BJ (cell line): ENCODE data around the gene FBXO31. TPM values are rescaled to one million over a fixed set of nuclear protein-coding genes. Genes with fewer than 3 reads are reported as not detected.

Experiments
- CTCF ChIA-PET: fragments of 350-600 bp; formaldehyde crosslinking; extraction: SDS; loops from one replicate; lab custom pipeline; 2021; ENCODE audit warnings: antibody characterized with exemption, inconsistent platforms; lab: Yijun Ruan, JAX
- POLR2A ChIA-PET: fragments of 300-600 bp; sonication (Branson Sonifier 250); formaldehyde crosslinking; extraction: SDS; loops from one replicate; lab custom pipeline; 2021; ENCODE audit warnings: antibody characterized with exemption; lab: Charles Lee
- DNase-seq: peaks from one replicate; pipeline ENCODE4 v3.0.0-alpha.2; 2011; ENCODE audit warnings: low read depth
- H3K27me3 ChIP-seq: 2 replicates; pipeline ENCODE4 v1.6.0; 2011; ENCODE audit warnings: low read length; ENCODE audit not compliant: control insufficient read depth, insufficient read depth
- H3K36me3 ChIP-seq: 2 replicates; pipeline ENCODE4 v1.5.1; 2011; ENCODE audit warnings: low read length; ENCODE audit not compliant: control insufficient read depth, insufficient read depth
- H3K4me3 ChIP-seq: 2 replicates; pipeline ENCODE4 v1.5.1; 2011; ENCODE audit warnings: low read depth, mild to moderate bottlenecking, control low read depth, low read length
- polyA minus RNA-seq: library from RNA; depleted of rRNA, polyadenylated mRNA; stranded (reverse); fragments of >200 nt; gene quantifications from 2 replicates; pipeline ENCODE4 v1.2.3, GENCODE V29; 2011; rRNA and poly(A)+ RNA removed
- polyA plus RNA-seq: library from polyadenylated mRNA; depleted of rRNA; stranded (reverse); fragments of >200 nt; gene quantifications from 2 replicates; pipeline ENCODE4 v1.2.3, GENCODE V29; 2011; rRNA removed
- TF ChIP-seq, protein P1 (sequence below): IDR thresholded peaks from 2 replicates; pipeline ENCODE4 v1.5.1; 2011; ENCODE audit warnings: low read depth, mild to moderate bottlenecking, control low read depth, inconsistent platforms, low read length, moderate library complexity; ENCODE audit not compliant: insufficient read depth

The FBXO31 gene, protein sequence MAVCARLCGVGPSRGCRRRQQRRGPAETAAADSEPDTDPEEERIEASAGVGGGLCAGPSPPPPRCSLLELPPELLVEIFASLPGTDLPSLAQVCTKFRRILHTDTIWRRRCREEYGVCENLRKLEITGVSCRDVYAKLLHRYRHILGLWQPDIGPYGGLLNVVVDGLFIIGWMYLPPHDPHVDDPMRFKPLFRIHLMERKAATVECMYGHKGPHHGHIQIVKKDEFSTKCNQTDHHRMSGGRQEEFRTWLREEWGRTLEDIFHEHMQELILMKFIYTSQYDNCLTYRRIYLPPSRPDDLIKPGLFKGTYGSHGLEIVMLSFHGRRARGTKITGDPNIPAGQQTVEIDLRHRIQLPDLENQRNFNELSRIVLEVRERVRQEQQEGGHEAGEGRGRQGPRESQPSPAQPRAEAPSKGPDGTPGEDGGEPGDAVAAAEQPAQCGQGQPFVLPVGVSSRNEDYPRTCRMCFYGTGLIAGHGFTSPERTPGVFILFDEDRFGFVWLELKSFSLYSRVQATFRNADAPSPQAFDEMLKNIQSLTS
- polyA plus RNA-seq (16.7 and 24.8 TPM in 2 replicates), polyA minus RNA-seq (17.6 and 21.6 TPM in 2 replicates)

DNA sequence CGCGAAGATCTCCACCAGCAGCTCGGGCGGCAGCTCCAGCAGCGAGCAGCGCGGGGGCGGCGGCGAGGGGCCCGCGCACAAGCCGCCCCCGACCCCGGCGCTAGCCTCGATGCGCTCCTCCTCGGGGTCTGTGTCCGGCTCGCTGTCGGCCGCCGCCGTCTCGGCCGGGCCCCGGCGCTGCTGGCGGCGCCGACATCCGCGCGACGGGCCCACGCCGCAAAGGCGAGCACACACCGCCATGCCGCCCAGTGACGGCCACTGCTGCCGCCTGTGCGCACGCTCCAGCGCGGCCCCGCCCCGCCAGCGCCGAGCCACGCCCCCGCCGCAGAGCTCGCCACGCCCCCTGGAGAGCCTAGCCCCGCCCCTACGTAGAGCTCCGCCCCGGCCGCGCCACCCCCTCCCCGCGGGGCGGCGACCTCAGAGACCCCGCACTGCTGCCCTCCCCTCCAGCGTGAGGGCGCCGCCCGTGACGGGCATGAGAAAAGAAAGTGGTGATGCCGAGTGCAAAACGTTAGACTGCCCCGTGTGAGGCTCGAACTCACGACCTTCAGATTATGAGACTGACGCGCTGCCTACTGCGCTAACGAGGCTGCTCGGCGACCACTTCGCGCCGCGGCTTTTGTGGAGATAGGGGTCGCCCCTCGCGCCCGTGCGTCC is at the start of gene FBXO31:
Gene FBXO31, minus strand, starts transcription at position 272 of the 657 bp plus-strand sequence. Its CDS starts 32 bp downstream, at position 240.
- Histone ChIP-seq H3K4me3 (peak within 1 kb of the TSS; percentile 91), H3K36me3 (no peaks in the 10 kb centered on the region), H3K27me3 (no peaks in the 10 kb centered on the region)
- ChIA-PET POLR2A (no interaction called here), CTCF (interaction anchor here (0.6 to 1.8 kb wide), 7 partner anchors 8 to 65 kb away, joined by 3 to 9 read pairs (median 5); no protein-coding TSS in a partner anchor)
- DNase-seq = peak; percentile 51
- TF ChIP-seq, protein P1, sequence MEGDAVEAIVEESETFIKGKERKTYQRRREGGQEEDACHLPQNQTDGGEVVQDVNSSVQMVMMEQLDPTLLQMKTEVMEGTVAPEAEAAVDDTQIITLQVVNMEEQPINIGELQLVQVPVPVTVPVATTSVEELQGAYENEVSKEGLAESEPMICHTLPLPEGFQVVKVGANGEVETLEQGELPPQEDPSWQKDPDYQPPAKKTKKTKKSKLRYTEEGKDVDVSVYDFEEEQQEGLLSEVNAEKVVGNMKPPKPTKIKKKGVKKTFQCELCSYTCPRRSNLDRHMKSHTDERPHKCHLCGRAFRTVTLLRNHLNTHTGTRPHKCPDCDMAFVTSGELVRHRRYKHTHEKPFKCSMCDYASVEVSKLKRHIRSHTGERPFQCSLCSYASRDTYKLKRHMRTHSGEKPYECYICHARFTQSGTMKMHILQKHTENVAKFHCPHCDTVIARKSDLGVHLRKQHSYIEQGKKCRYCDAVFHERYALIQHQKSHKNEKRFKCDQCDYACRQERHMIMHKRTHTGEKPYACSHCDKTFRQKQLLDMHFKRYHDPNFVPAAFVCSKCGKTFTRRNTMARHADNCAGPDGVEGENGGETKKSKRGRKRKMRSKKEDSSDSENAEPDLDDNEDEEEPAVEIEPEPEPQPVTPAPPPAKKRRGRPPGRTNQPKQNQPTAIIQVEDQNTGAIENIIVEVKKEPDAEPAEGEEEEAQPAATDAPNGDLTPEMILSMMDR = 0 out of 2 replicates have a peak, but pooled peaks have one; percentile 2

DNA sequence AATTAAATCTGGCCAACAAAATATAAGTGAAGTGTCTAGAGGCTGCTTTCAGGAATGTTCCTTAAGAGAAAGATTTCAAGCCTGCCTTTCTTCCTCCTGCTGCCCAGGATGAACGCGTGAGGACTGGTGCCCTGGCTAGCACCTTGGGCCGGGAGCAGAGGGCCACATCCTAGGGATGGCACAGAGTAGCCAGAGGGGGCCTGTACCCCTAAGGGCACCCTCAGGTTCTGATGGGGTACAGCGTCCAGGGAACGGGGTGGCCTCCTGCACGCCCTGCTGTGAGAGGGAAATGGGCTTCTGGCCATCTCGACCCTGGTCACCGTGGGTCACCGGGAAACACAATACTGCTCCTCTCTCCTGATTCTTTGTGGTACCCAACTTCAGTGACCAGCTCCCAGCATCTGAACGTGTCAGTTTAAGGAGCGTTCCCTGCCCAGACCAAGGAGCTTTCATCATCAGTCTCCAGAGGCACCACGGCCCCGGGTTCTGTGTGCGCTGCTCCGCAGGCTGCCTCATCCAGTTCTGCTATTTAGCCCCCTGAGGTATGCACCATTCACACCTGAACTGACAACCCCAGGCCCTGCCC is 48.8 kb upstream of the FBXO31 start:
- ChIA-PET POLR2A (no interaction called here), CTCF (interaction anchor here (1.6 kb wide), 2 partner anchors 12 to 15 kb away, joined by 6 to 9 read pairs; no protein-coding TSS in a partner anchor)
- TF ChIP-seq, protein P1 = no peak
- Histone ChIP-seq H3K27me3 (no peaks in the 10 kb centered on the region), H3K4me3 (no peak overlapping the region), H3K36me3 (no peaks in the 10 kb centered on the region)
- no peak for DNase-seq

DNA sequence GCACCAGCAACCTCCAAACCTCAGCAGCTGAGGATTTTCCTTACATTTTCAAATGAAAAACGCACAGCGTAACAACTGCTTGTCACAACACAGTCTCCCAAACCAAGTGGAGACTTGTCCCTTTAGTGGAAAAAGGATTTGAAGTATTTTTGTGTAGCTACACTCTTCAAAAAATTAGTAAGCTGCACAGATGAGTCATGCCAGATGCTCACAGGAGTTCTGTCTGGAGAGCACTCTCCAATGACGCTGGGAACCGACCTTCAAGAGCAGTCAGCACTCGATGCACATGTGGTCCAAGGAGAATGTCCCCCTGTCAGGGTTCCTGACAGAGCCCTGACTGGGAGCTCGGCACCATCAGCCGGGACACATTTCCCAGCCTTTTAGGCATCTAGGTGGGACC is 48.4 kb upstream of the FBXO31 start:
- DNase-seq = peak; percentile 47
- POLR2A ChIA-PET = no interaction called here
- TF ChIP-seq, protein P1 = no peak
- Histone ChIP-seq H3K36me3 (peaks cover 1% of the 10 kb centered on the region; the same call in 1 of the 2 replicates), H3K4me3 (no peak overlapping the region), H3K27me3 (no peaks in the 10 kb centered on the region)
- CTCF ChIA-PET = interaction anchor here (1.4 to 1.6 kb wide), 3 partner anchors 11 to 204 kb away, joined by 4 to 9 read pairs (median 6); no protein-coding TSS in a partner anchor

DNA sequence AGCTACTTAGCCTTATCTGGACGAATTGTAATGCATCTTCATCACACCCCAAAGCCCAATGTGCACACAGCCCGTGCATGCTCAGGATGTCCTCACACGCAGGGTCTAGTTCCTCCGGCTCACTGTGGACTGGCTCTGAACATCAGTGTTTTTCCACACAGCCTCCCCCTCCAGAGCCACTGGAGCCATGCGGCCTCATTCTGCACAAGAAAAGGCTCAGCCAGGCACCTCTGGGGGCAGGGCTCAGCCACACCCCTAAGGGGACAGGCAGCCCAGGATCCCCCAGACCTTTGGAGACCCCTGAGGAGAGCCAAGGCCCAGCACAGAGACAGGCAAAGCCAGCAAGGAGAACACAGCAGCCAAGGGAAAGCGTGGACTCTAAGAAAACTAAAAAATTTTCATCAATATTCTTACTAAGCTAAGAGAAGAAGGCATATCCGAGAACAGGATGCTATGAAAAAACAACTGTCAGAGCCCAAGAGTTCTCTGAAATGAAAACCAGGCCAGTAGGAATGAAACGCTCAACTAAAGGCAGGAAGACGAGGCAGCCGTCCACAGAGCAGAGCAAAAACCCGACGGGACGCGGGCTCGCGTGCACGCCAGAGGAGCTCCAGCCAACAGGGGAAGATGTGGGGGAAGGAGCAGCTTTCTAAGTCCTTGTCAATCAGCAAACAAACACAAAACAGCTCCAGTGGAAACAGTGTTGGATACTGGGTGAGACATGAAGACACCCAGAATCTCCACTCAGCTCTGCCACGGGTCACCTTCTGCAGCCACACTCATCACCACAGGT is 43.0 kb upstream of the FBXO31 start:
- Histone ChIP-seq H3K4me3 (no peak overlapping the region), H3K27me3 (no peaks in the 10 kb centered on the region), H3K36me3 (peaks cover 7% of the 10 kb centered on the region)
- DNase-seq = no peak
- ChIA-PET POLR2A (no interaction called here), CTCF (interaction anchor here (1.3 to 1.4 kb wide), 2 partner anchors 10 to 210 kb away, joined by 4 read pairs; no protein-coding TSS in a partner anchor)
- TF ChIP-seq, protein P1 = no peak
